DMS114 treated with DMSO at 0.1 percent for 48 hours (cell line): ENCODE data around the gene SRRD.
"Not testable (repeated sequence)": the region's sequence is repeated elsewhere in the genome, so short reads cannot be mapped to it uniquely, and the experiment has no call there.

Experiments
- DNase-seq: peaks from one replicate; lab custom pipeline; 2025; ENCODE audit not compliant: unreplicated experiment; lab: John Stamatoyannopoulos, UW

SRRD gene

DNA sequence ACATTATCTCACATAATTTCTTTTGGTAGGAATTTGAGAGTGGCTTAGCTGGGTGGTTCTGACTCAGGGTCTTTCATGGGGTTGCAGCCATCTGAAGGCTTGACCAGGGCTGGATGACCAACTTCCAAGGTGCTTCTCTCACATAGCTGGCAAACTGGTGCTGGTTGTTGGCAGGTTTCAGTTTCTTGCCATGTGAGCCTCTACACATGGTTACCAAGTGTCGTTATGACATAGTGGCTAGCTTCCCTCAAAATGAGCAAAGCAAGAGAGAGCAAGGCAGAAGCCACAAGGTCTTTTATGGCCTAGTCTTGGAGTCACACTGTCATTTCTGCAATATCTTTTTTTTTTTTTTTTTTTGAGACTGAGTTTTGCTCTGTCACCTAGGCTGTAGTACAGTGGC is 32.8 kb downstream of the SRRD start:
- DNase-seq = no peak

DNA sequence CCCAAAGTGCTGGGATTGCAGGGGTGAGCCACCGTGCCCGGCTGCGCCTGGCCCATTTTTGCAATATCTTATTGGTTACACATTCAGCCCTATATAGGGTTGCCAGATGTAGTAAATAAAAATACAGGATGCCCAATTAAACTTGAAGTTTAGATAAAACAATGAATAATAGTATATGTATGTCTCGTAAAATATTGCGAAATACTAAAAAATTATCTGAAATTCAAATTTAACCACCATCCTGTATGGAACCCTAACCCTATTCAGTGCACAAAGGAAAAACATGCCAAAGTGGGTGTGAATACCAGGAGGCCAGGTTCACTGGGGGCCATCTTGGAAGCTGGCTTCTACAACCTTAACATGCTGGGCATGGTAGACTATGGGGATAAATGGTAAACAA is 33.8 kb downstream of the SRRD start:
- DNase-seq = no peak

DNA sequence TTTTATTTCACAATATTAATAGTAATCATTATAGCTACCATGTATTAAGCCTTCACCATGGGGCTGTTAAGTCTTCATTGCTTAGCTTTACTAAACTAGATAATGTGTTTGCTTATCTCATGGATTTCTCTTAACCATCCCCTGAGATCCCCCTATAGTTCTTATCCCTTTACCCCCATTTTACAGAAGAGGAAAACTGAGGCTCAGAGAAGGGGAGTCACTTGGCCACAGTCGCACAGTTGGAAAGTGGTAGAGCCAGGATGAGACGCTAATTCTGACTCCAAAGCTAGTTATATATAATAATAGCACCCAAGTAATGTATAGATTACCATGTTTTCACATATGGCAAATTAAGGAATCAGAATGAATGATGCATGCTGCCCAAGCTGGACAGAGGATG is 38.3 kb downstream of the SRRD start:
- no peak for DNase-seq

DNA sequence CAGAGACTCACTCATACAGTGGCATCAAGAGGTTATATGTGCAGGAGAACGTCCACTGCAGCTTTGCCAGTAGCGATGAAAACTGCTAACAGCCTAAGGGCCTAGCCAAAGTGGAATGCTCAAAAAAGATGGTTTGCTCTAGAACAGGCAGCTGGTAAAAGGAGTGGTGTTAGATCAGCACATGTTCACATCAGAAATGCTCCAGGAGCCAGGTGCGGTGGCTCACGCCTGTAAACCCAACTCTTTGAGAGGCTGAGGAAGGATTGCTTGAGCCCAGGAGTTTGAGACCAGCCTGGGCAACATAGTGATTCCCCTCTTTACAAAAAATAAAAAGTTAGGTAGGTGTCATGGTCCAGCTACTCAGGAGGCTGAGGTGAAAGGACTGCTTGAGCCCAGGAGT is 38.9 kb downstream of the SRRD start:
- DNase-seq = no peak

DNA sequence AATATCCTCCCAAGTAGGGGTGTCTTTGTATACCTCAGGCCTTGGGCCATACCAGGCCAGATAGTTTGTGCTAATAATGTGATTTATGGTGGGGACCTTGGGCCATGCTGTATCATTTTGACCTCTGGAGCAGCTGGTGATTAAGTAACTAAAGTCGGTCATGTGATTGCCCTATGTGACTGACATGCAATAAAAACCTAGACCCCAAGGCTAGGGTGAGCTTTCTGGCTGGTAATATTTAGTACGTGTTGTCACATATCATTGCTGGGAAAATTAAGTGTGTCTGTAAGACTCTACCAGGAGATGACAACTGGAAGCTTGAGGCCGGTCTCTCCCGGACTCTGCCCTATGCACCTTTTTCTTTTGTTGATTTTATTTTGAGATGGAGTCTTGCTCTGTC is 41.2 kb downstream of the SRRD start:
- no peak for DNase-seq

DNA sequence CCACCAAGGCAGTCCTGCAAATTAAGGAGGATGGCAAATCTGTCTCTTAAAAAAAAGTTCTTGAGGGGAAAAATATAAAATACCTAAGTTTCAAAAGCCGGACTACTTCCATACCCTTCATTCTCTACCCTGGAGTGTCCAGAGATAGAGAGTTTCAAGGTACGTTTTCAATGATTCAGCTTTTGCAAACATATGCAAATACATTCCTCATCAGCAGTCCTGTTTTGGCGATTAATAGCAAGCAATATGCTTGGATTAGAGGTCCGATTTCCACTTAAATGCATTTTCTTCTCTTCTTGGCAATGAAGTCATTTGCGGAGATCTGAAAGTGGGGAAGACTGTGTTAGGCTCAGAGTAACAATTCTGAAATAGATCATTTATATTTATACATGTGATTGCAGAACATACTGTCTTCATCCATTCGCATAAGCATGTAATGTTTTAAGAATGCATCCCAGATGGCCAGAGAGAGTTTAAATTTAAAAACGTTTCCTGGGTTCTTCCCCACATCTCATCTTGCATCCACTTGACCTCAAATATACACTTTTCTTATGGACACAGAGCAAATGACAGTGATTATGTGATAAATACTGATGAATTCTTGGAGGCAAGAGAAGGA is 42.4 kb downstream of the SRRD start:
- no peak for DNase-seq

DNA sequence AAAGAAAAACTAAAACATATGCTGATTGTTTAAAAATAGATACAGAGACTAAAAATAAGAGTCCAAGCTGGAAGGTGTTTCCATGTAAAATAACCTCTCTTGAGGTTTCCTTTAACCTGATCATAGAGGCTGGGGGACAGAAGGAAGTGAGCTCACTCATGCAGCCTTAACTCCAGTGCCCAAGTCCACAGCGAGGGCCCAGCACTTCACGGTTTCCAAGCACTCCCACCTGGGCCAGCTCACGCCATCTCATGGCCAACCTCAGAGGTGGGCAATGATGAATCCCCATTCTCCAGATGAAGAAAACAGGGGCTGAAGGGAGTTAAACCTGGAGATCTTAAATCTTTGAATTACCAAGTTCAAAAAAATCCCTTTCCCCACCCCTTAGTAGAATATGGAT is 43.5 kb downstream of the SRRD start:
- no peak for DNase-seq

DNA sequence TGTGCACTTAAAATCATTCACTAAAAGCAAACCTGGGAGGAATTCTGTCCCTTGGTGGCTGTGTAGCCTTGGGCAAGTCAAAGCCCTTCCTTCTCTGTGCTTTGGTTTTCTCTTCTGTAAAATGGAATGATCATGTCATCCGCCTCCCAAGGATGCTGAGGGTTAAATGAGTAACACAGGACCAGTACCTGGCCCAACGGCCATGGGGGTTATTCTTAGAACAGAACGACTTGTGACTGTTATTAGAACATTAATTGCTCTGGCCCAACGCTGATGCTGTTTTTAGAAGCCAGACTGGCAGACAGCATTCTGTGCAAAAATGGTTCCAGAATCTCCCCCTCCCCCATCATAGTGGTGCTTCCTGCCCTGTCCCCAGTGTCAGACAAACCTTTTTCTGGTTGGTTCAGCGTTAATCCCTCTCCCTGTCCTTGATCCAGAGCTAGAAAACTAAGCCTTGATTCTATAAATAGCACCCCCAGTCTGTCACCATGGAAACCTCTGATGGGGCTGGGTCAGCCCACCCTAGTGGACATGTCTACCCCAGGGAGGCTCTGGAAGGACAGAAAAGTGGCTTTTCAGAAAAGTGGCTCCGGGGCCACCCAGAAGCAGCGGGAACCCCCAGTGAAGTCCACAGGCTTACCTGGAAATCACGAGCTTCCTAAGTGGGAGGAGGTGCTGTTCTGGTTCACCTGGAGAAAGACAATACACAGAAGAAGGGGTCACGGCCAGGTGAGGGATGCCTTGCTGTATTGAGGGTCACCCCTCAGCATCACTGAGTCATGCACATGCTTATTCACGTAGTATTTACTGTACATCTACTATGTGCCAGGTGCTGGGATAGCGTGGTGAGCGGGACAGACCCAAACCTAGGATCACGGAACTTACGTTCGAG is 44.1 kb downstream of the SRRD start:
- no peak for DNase-seq

DNA sequence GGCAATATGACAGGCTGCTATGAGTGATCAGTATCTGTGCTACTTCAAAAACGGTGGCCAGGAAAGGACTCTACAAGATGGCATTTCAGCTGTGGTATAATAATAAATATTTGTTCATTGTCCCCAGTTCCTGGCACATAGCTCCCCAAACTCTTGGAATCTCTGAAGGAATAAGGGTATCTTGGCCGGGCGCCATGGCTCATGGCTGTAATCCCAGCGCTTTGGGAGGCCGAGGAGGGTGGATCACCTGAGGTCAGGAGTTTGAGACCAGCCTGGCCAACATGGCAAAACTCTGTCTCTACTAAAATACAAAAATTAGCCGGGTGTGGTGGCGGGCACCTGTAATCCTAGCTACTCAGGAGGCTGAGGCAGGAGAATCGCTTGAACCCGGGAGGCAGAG is 44.8 kb downstream of the SRRD start:
- not testable (repeated sequence) for DNase-seq

DNA sequence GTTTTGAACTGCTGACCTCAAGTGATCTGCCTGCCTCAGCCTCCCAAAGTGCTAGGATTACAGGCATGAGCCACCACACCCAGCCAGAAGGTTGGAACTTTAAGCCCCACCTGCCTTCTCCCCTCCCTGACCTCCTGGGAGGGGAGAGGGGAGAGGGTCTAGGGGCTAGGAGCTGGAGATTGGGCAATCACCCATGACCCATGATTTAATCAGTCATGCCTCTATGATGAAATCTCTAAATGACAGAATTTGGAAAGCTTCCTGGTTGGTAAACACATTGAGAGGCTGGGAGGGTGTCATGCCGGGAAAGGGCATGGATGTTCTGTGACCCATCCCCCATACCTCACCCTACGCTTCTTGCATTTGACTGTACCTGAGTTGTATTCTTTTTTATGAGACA is 45.7 kb downstream of the SRRD start:
- no peak for DNase-seq

DNA sequence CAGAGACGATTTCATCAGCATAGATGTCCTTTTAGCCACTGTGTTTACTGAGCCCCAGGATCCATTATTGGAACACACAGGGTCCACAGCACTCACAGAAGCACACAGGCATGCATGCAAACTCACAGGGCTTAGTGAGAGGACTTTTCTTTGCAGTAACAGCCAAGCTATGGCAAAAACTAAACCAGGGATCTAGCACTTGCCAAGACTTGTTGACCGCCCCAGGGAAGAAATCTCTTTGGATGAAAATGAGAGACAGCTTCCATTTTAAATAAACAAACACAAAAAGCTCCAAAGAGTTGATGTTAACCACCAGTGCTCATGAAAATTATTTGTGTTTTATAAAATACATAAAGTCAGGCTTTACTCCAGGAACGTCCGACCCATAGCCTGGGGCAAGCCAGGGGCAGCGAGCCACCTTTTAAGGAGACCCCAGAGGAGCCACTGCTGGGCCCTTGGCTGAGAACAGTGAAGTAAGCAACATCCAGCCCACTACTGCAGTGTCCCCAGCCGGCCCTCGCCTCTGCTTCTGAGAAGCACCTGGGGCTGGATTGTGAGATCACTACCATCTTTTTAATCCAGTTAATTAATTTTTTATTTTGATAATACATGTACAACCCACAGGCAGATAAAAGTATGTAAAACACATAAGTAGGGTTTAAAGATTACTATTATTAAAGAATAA is 50.6 kb downstream of the SRRD start:
- no peak for DNase-seq

DNA sequence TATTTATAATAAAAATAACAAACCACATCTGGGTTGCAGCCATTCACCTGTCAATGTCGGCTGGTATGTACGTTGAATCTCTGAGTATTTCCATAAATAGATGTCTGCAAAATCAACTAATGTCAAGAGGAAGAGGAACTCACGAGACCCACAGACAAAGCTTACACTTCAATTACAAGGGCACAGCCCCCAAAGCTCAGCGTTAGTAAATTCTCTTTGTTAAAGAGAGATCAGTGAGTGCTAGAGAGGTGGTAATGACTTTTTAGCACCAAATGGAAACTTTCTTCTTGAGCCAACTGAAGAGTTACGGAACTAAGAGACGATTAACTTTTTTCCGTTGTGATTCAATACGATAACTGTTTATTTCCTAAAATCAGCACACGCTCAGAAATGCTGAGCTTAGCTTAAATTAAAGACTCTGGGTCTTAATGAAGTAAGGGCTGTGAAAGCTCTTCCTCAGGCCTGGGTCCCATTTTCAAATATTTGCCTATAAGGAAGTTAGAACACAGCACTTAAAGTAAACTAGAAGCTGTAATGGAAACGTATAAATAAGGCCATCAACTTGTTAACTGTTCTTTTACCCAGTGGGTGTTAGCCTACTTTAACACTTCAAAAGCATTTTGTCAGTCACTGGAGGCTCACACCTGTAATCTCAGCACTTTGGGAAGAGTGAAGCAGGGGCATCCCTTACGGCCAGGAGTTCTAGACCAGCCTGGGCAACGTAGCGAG is 51.4 kb downstream of the SRRD start:
- no peak for DNase-seq

DNA sequence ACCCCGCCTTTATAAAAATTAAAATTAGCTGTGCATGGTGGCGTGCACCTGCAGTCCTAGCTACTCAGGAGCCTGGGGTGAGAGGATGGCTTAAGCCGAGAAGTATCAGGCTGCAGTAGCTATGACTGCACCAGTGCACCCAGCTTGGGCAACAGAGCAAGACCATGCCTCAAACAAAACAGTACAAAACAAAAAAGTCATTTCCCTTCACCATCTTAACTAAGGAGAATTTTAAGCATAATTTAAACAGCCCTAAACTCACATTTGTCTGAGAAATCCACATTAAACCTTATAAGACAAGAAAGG is 51.9 kb downstream of the SRRD start:
- no peak for DNase-seq

DNA sequence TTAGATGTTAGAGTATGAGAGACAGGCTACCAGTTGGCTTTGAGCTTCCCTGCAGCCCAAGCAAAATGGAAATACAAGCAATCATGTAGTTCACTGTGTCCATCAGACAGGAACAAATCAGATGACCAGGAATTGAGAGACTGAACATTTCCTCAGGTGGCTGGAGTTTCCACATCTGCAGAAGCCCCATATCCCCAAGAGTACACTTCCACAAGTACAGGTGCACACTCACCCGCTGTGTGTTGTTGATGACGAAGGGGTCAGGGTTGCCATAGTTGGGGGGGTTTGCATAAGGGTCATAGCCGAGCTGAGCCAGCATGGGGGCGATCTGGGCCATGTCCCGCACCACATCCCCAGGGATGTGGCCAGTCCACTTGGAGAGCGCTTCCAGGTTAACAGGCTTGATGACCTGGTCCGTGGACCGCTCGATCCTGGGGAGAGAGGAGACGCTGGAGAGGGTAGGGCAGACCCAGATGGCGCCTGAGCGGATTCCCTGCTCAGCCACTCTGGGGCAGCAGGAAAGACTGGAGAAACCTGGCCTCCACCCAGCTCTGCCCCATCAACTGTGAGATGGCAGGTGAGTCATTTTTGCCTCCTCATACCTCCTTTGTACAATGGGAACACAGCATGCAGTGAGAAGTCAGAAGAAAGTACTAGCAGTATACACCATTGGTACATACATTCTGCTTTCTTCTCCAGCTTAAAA is 52.5 kb downstream of the SRRD start:
- DNase-seq = no peak

DNA sequence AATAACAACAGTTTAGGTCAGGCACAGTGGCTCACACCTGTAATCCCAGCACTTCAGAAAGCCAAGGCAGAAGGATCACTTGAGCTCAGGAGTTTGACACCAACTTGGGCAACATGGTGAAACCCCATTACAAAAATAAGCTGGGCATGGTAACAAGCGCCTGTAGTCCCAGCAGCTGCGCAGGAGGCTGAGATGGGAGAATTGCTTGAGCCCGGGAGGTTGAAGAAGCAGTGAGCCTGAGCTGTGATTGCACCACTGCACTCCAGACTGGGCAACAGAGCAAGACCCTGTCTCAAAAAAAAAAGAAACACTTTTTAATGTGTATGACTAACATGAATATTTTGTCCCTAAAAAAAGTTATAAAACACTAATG is 53.1 kb downstream of the SRRD start:
- no peak for DNase-seq

DNA sequence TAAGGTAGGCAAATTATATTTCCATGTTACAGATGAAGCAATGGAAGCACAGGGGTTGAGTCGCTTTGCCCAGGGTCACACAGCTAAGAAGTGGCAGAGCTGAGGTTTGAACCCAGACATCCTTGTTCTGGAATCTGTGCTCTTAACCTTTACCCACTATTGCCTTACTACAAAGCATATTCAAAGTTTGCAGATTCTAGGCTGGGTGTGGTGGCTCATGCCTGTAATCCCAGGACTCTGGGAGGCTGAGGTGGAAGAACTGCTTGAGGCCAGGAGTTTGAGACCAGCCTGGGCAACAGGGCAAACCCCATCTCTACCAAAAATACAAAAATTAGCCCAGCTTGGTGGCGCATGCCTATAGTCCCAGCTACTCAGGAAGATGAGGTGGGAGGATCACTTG is 56.4 kb downstream of the SRRD start:
- DNase-seq = no peak

DNA sequence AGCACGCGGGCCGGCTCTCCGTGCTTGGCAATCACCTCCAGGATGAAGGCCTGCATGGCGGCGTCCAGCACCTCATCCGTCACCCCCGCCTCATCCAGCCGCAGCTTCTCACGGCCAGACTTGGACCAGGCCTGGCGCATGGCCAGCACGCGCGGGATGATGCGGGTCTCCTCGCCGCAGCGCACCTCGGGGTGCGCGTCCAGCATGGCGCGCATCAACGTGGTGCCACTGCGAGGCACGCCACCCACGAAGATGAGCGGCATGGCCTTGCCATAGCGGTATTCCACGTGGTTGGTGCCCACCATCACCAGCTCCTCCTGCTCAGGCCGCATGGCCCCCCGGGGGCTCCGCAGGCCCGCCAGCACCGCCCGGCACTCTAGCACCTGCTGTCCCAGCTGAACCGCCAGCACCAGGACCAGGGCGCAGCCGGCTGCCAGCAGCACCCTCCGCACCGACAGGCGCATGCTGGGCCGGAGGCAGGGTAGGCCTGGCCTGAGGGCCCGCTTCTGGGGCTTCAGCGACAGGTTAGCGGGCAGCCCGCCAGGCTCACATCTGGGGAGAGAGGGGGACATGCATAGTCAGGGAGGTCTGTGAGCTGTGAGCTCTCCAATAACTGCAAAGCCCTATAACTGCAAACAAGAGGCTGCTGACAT is 57.6 kb downstream of the SRRD start:
- no peak for DNase-seq

DNA sequence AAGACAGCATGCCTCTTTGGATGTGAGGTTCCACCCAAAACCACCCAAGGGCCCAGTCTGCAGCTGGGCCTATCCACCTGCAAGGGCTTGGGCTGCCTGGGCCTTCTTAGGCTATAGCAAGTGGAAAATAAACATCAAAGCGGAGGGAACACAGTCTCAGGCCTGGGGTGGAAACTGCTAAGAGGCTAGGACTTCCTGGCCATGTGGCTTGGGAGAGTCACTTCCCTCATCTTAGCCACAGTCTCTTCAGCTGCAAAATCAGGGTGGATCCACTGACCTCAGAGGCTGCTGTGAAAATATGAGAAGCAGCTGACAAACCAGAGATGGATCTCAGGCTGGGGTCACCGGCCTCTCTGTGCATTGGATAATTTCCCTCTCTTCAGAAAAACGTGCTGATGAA is 59.2 kb downstream of the SRRD start:
- no peak for DNase-seq
